Right lobe of liver (tissue), 6 donors: ENCODE measurements around the gene LYPD6B. TPM values are rescaled to one million over a fixed set of nuclear protein-coding genes. Genes with fewer than 3 reads are reported as not detected.

Source experiments
- ATAC-seq, 4 donors: fragments of 200-7000 bp; cut with Tn5 transposase; one replicate each; pipeline ENCODE4 v1.9.1; 2020; ENCODE audit warnings: mild to moderate bottlenecking in 4 of 4, moderate library complexity in 4 of 4
- DNase-seq, 3 donors: peaks; one replicate each; pipeline ENCODE4 v3.0.0-alpha.2; 2020
- H3K27ac ChIP-seq, 3 donors: fragments of 200-600 bp; one replicate each; pipeline ENCODE4 v1.8.0; 2022
- H3K27me3 ChIP-seq, 2 donors: fragments of 200-600 bp; one replicate each; pipeline ENCODE4 v1.8.0; 2022
- H3K36me3 ChIP-seq, 4 donors: fragments of 200-600 bp; sonication (generic) in 1 of 4; one replicate each; pipeline versions ENCODE4 v1.5.1 to v1.8.0; 2017 to 2022; ENCODE audit warnings: control low read depth in 1 of 4
- H3K4me1 ChIP-seq, 4 donors: fragments of 200-600 bp; sonication (generic) in 1 of 4; one replicate each; pipeline versions ENCODE4 v1.5.1 to v1.8.0; 2017 to 2022; ENCODE audit warnings: control low read depth in 1 of 4
- H3K4me3 ChIP-seq, 3 donors: fragments of 200-600 bp; one replicate each; pipeline ENCODE4 v1.8.0; 2022
- H3K9me3 ChIP-seq, 4 donors: fragments of 200-600 bp; sonication (generic) in 1 of 4; one replicate each; pipeline versions ENCODE4 v1.5.1 to v1.8.0; 2017 to 2022; ENCODE audit warnings: control low read depth in 1 of 4
- POLR2A ChIP-seq: fragments of 450-650 bp; IDR thresholded peaks from one replicate; pipeline ENCODE4 v1.6.1; 2017; ENCODE audit warnings: antibody characterized with exemption, mild to moderate bottlenecking
- WGBS: methylation state at CpG from one replicate; pipeline ENCODE4 v1.1.6; 2018; ENCODE audit warnings: low coverage, low lambda C conversion rate; ENCODE audit not compliant: insufficient coverage; ENCODE audit errors: missing lambda C conversion rate; 5-methylcytosine and 5-hydroxymethylcytosine counted together
- intact Hi-C, 2 donors: fragments of 100-400 bp; cut with DNase I; formaldehyde crosslinking; loops; one replicate each; pipeline versions ENCODE4 v1.11.2 to v1.14.1; 2022
- total RNA-seq, 6 experiments: library from RNA; depleted of rRNA in 2 of 6; stranded (reverse); fragments of >200 nt in 2 of 6; fragmentation: NEBNext Ultra II Directional in 3 of 6; extraction: Animal tissue kit (Norgen Biotek cat#: 25700) in 3 of 6; gene quantifications; one replicate each; pipeline versions ENCODE4 v1.1.0 to v1.2.4, GENCODE V29; 2016 to 2023
- TF ChIP-seq, protein P1 (sequence below), 4 donors: fragments of 200-600 bp in 3 of 4; fragments of 450-650 bp in 1 of 4; IDR thresholded peaks; one replicate each; pipeline versions ENCODE4 v1.5.1 to v1.8.0; 2016 to 2022; ENCODE audit warnings: antibody characterized with exemption in 4 of 4, mild to moderate bottlenecking in 2 of 4
- donor health status: DM: no; HTN: yes; CAD: no.
- donor health status: DM: no; HTN: no; CAD: no.
- donor health status: DM: no; HTN: no; CAD: no.
- donor health status: DM: no; HTN: yes; CAD: no.
- donor health status: DM: no; HTN: yes; CAD: no.

LYPD6B gene
- total RNA-seq, 6 experiments from 2014 or later: 0.30 to 0.31 TPM; not detected in 4

DNA sequence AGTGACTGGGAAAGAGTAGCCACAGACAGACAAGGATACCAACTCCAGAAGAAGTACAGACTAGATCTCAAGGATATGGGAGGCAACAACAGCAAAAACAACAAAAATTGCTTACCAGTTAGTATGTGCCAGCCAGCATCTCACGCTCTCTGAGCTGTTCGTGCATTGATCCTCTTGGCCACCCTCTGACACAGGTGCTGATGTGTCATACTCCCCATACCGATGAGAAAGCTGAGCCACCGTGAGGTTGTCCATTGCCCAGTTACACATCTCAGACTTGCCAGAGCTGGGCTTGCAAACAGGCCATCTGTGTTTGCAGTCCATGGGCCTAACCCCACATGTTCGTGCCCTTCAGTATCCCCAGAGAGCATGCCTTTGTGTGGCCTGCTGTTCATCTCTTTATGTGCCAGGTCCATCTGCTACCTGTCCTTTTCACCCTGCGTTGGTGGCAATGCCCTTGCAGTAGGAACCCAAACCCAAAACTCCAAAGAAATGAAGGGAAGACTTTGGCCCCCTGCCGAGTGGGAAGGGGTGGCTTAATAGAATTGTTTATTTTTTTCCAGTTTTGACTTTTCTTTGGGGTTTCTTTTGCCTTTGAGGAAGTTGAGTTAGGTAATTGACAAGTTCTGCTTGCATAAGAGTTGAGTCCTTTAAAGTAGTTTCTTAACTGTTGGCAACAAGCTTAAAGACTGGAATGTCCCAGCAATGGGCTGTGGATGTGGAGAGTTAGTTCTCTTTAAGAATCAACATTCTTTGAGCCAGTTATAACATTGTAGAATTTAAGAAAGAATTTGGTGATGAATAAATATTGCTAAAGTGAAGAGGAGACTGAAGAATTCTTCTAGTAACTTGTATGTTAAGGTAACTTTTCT is 46.7 kb downstream of the LYPD6B start:
- no peaks in the 10 kb centered on the region for H3K9me3 ChIP-seq
- ATAC-seq (no peak), DNase-seq (no peak)
- 66% methylated on average over 5 of the region's 7 CpGs for WGBS
- H3K27me3 ChIP-seq: no peaks in the 10 kb centered on the region
- intact Hi-C loops: no loop called here
- no peak overlapping the region for H3K4me3 ChIP-seq
- no peaks in the 10 kb centered on the region for H3K36me3 ChIP-seq
- no peak for TF ChIP-seq POLR2A
- TF ChIP-seq, protein P1, sequence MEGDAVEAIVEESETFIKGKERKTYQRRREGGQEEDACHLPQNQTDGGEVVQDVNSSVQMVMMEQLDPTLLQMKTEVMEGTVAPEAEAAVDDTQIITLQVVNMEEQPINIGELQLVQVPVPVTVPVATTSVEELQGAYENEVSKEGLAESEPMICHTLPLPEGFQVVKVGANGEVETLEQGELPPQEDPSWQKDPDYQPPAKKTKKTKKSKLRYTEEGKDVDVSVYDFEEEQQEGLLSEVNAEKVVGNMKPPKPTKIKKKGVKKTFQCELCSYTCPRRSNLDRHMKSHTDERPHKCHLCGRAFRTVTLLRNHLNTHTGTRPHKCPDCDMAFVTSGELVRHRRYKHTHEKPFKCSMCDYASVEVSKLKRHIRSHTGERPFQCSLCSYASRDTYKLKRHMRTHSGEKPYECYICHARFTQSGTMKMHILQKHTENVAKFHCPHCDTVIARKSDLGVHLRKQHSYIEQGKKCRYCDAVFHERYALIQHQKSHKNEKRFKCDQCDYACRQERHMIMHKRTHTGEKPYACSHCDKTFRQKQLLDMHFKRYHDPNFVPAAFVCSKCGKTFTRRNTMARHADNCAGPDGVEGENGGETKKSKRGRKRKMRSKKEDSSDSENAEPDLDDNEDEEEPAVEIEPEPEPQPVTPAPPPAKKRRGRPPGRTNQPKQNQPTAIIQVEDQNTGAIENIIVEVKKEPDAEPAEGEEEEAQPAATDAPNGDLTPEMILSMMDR (IDR thresholded peaks at IDR 0.05): no peak
- H3K27ac ChIP-seq: no peak overlapping the region
- H3K4me1 ChIP-seq: no peaks in the 10 kb centered on the region

DNA sequence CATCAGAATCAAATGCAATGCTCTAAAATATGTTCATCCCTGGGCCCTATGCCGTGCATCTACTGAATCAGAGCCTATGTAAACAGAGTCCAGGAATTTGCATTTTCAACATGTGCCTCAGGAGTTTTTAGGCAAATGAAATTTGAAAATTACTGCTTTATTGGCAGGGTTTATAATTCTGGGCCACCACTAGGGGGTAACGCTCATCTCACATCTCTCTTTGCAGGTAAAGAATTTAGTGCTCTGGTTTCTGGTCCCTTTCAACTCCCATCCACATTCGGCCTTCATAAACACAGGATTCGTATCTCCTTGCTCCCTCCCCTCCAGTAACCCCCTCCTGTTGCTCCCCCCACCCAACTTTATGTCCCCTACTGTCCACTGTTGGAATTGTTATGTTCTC is 49.3 kb downstream of the LYPD6B start:
- no peak for DNase-seq
- H3K9me3 ChIP-seq: no peaks in the 10 kb centered on the region
- TF ChIP-seq POLR2A: no peak
- TF ChIP-seq, protein P1 (IDR thresholded peaks at IDR 0.05): peak in 3 of 4 donors; percentile 14 to 40 (median 36)
- H3K4me3 ChIP-seq: no peak overlapping the region
- intact Hi-C loops: no loop called here
- no peaks in the 10 kb centered on the region for H3K27me3 ChIP-seq
- no peak for ATAC-seq
- 41% methylated on average over 4 of the region's 4 CpGs for WGBS
- H3K4me1 ChIP-seq: no peaks in the 10 kb centered on the region
- no peaks in the 10 kb centered on the region for H3K36me3 ChIP-seq
- no peak overlapping the region for H3K27ac ChIP-seq

DNA sequence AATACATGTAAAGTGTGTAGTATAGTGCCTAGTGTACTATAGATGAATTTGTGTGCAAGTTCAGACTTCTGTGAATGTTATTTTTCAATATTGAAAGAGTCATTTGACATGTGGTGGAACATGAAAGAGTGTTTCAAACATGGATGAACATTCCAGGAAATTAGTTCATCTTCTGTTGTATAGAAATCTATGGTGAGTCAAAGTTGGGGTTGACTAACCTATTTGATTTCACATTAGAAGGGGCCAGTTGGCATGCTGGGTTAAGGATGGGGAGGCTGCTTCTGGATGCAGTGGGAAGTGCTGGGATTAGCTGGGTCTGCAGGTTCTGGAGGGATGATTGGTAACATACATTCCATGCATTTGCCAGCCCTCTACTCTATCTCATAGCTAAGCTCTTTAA is 50.6 kb downstream of the LYPD6B start:
- no peaks in the 10 kb centered on the region for H3K36me3 ChIP-seq
- intact Hi-C loops: no loop called here
- no peak for ATAC-seq
- TF ChIP-seq, protein P1 (IDR thresholded peaks at IDR 0.05): no peak
- TF ChIP-seq POLR2A: no peak
- DNase-seq: no peak
- H3K4me3 ChIP-seq: no peak overlapping the region
- H3K27me3 ChIP-seq: no peaks in the 10 kb centered on the region
- H3K4me1 ChIP-seq: no peaks in the 10 kb centered on the region
- H3K27ac ChIP-seq: no peak overlapping the region
- no peaks in the 10 kb centered on the region for H3K9me3 ChIP-seq

DNA sequence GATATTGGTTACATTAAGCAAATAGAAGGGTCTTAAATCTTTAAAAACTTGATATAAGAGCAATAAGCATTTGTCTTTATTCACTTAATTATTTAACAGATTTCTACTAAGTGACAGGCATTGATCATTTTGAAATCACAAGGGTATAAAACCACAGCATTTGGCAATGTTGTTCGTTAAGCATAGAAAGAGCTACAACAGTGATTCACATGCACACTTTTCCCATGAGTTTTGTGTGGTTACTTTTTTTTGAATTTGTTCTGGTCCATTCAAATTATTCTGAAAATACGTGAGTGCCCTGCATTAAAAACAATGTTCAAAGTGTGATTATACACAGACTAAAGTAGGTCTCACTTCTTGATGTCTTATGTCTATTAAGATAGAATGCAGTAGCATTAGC is 52.2 kb downstream of the LYPD6B start:
- ATAC-seq (no peak), DNase-seq (no peak)
- Histone ChIP-seq H3K36me3 (no peaks in the 10 kb centered on the region), H3K27ac (no peak overlapping the region), H3K27me3 (no peaks in the 10 kb centered on the region), H3K4me3 (no peak overlapping the region), H3K9me3 (no peaks in the 10 kb centered on the region), H3K4me1 (no peaks in the 10 kb centered on the region)
- intact Hi-C loops: no loop called here
- TF ChIP-seq, protein P1 (IDR thresholded peaks at IDR 0.05): no peak
- no peak for TF ChIP-seq POLR2A
- WGBS: 45% methylated on average over 2 of the region's 2 CpGs
